ENCODE results near the gene CAMK2N1.

DNA sequence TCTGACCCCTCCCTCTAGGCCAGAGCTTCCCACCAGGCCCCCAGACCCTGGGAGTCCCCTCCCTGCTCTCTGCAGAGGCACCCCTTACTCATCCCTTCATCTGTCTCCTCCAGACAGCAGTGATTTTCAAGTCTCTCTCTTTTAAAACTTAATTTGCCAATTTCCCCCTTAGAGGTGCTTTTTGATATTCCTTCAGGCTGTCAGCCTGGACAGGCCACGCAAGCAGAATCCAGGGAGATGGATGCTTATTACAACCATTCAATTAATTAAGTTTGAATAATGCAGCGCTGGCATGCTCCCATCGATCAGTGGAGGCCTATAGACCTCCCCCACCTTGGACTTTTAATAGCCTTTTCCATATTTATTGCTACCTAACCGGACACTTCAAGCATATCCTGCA, 6.2 kb downstream of the CAMK2N1 start:
- TF ChIP-seq EZH2 (IDR thresholded peaks at IDR 0.05; ENCODE audit: borderline replicate concordance, low read length) (no peak), CTCF (IDR thresholded peaks at IDR 0.05; ENCODE audit: low read length) (no peak)

All from OCI-LY1 (cell line).